Measurements from ENCODE around the gene COL19A1.

The COL19A1 gene

DNA sequence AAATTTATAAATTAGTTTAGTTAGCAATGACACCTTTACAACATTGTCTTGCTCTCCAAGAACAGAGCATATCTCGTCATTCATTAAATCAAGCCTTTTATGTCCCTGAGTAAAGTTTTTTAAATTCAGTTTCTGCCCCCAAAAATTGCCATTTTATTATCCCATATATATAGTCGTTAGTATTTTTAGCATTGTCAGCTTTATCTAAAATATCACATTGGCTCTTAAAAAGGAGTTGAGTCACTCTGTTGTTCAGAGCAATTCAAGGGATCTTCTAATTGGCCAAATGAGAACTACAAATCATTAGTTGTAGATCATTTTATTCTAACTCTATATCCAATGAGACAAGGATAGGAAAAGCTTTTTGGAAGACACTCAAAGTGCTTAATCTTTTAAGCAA lies 309.4 kb downstream of the COL19A1 start:
- H3K23ac ChIP-seq (ENCODE audit: low read length in 2 of 2), result no peak overlapping the region
- no CpG with 5 or more reads among the region's 2 CpGs for WGBS
- no peak for DNase-seq
- H3K14ac ChIP-seq (ENCODE audit: low read length in 2 of 2), result no peak overlapping the region
- H2AFZ ChIP-seq (ENCODE audit: low read depth, low read length), result no peak overlapping the region
- no peak overlapping the region for H3K4ac ChIP-seq (ENCODE audit: low read depth in 1 of 2, low read length in 2 of 2)
- no peak overlapping the region for H2BK12ac ChIP-seq (ENCODE audit: low read length in 2 of 2)
- H3K18ac ChIP-seq (ENCODE audit: low read depth in 1 of 2, low read length in 2 of 2), result no peak overlapping the region
- H2BK120ac ChIP-seq (ENCODE audit: low read depth, low read length), result no peak overlapping the region
- no peak overlapping the region for H4K91ac ChIP-seq (ENCODE audit: low read length)
- H2AK5ac ChIP-seq (ENCODE audit: low read length, severe bottlenecking), result no peak overlapping the region
- H3K9ac ChIP-seq (ENCODE audit: low read length), result no peak overlapping the region
- H3K9me3 ChIP-seq (ENCODE audit: control insufficient read depth, low read length), result peaks cover 11% of the 10 kb centered on the region
- H3K4me1 ChIP-seq (ENCODE audit: control insufficient read depth, insufficient read depth, low read depth, low read length), result no peaks in the 10 kb centered on the region
- H3K4me3 ChIP-seq (ENCODE audit: insufficient read depth in 1 of 2, low read depth in 1 of 2, low read length in 2 of 2), result no peak overlapping the region
- no peak overlapping the region for H4K8ac ChIP-seq (ENCODE audit: low read length)
- no peaks in the 10 kb centered on the region for H3K36me3 ChIP-seq (ENCODE audit: control insufficient read depth in 1 of 2, insufficient read depth in 2 of 2, low read depth in 1 of 2, low read length in 2 of 2)
- H3K27ac ChIP-seq (ENCODE audit: low read length, poor library complexity, severe bottlenecking), result no peak overlapping the region
- no peak overlapping the region for H2BK15ac ChIP-seq (ENCODE audit: low read depth, poor library complexity, severe bottlenecking)
- no peak overlapping the region for H3K4me2 ChIP-seq (ENCODE audit: low read length, poor library complexity, severe bottlenecking)
- no peaks in the 10 kb centered on the region for H3K79me1 ChIP-seq (replicated peaks; ENCODE audit: low read length, poor library complexity, severe bottlenecking)
- H3K27me3 ChIP-seq (ENCODE audit: control insufficient read depth in 1 of 2, insufficient read depth in 1 of 2, low read length in 2 of 2), result peaks cover 0 to 9% of the 10 kb centered on the region in 2 experiments
- no peak overlapping the region for H2BK5ac ChIP-seq (ENCODE audit: low read depth, low read length, poor library complexity, severe bottlenecking)

DNA sequence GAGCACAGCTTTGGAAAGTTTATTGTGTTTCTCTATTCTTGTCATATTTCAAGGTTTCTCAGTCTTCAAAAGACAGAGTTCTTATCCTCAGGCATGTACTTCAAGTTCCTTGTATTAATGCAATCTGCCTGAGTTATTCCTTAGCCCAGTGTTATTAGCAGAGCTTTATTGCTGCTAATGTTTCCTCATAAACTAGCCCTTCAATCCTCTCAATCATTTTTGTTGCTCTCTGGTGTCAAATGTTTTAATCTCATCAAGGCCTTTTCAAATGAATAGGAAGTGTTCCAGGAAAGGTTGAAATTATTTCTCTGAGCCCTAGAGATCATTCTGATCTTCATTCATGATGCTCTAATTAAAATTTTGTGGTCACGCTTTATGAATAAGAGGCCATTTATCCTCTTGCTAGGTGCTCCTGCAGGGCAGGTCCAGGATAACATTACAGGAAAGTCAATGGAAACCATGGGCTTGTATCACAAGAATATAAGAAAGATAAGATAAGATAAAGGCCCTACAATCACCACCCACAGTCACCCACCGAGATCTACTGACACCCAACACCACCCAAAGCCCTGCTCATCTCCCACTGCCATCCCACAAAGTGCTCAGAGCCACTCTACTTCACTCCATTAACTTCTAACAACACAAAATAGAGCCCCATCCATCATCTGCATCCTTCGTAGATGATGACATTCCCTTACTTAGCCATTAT lies 310.6 kb downstream of the COL19A1 start:
- H2AK5ac ChIP-seq (ENCODE audit: low read length, severe bottlenecking), result no peak overlapping the region
- no peak overlapping the region for H2BK12ac ChIP-seq (ENCODE audit: low read length in 2 of 2)
- H4K91ac ChIP-seq (ENCODE audit: low read length), result no peak overlapping the region
- no peak overlapping the region for H3K4me2 ChIP-seq (ENCODE audit: low read length, poor library complexity, severe bottlenecking)
- H3K27me3 ChIP-seq (ENCODE audit: control insufficient read depth in 1 of 2, insufficient read depth in 1 of 2, low read length in 2 of 2), result peaks cover 2 to 10% of the 10 kb centered on the region in 2 experiments
- H3K23ac ChIP-seq (ENCODE audit: low read length in 2 of 2), result no peak overlapping the region
- H3K27ac ChIP-seq (ENCODE audit: low read length, poor library complexity, severe bottlenecking), result no peak overlapping the region
- no peaks in the 10 kb centered on the region for H3K79me1 ChIP-seq (replicated peaks; ENCODE audit: low read length, poor library complexity, severe bottlenecking)
- H2BK5ac ChIP-seq (ENCODE audit: low read depth, low read length, poor library complexity, severe bottlenecking), result no peak overlapping the region
- H3K4me1 ChIP-seq (ENCODE audit: control insufficient read depth, insufficient read depth, low read depth, low read length), result no peaks in the 10 kb centered on the region
- H3K9me3 ChIP-seq (ENCODE audit: control insufficient read depth, low read length), result peaks cover 11% of the 10 kb centered on the region
- 71% methylated on average over 2 of the region's 3 CpGs for WGBS
- H3K18ac ChIP-seq (ENCODE audit: low read depth in 1 of 2, low read length in 2 of 2), result no peak overlapping the region
- H3K14ac ChIP-seq (ENCODE audit: low read length in 2 of 2), result no peak overlapping the region
- H3K4me3 ChIP-seq (ENCODE audit: insufficient read depth in 1 of 2, low read depth in 1 of 2, low read length in 2 of 2), result no peak overlapping the region
- no peak overlapping the region for H2AFZ ChIP-seq (ENCODE audit: low read depth, low read length)
- no peak for DNase-seq
- no peak overlapping the region for H2BK120ac ChIP-seq (ENCODE audit: low read depth, low read length)
- H3K9ac ChIP-seq (ENCODE audit: low read length), result no peak overlapping the region
- no peaks in the 10 kb centered on the region for H3K36me3 ChIP-seq (ENCODE audit: control insufficient read depth in 1 of 2, insufficient read depth in 2 of 2, low read depth in 1 of 2, low read length in 2 of 2)
- no peak overlapping the region for H4K8ac ChIP-seq (ENCODE audit: low read length)
- H3K4ac ChIP-seq (ENCODE audit: low read depth in 1 of 2, low read length in 2 of 2), result no peak overlapping the region
- H2BK15ac ChIP-seq (ENCODE audit: low read depth, poor library complexity, severe bottlenecking), result no peak overlapping the region

DNA sequence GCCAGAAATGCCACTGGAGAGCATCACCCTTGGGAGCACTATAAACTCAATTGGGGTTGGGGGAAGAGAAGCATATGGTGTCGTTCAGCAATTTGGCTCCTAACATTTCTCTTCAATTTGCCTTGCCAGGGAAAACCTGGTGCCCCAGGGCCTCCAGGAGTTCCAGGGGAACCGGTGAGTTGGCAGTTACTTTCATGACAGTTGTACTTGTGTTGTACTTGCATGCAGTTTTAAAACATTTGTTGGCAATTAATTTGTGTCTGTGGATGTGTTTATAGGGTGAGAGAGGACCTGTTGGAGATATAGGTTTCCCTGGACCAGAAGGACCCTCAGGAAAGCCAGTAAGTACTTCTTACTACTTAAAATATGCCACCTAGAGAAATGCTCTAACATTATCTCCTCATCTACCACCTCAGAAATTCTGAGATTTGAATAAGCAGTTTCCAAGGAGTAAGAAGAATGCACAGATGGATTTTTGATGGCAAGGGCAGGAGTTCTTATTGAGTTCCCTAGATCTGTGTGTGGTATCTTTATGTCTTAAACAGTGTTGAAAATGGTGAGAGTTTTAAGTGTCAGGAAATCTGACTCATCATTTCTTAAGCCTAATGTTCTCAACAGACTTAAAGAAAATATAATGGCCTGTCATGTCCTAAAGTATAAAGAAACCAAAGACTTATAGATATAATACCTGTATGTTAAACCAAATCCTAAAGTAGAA lies 314.0 kb downstream of the COL19A1 start:
- peaks cover 11% of the 10 kb centered on the region for H3K9me3 ChIP-seq (ENCODE audit: control insufficient read depth, low read length)
- no peak overlapping the region for H3K18ac ChIP-seq (ENCODE audit: low read depth in 1 of 2, low read length in 2 of 2)
- H4K91ac ChIP-seq (ENCODE audit: low read length), result no peak overlapping the region
- H4K8ac ChIP-seq (ENCODE audit: low read length), result no peak overlapping the region
- H2BK15ac ChIP-seq (ENCODE audit: low read depth, poor library complexity, severe bottlenecking), result no peak overlapping the region
- H3K23ac ChIP-seq (ENCODE audit: low read length in 2 of 2), result no peak overlapping the region
- peaks cover 7 to 25% of the 10 kb centered on the region in 2 experiments for H3K27me3 ChIP-seq (ENCODE audit: control insufficient read depth in 1 of 2, insufficient read depth in 1 of 2, low read length in 2 of 2)
- H3K14ac ChIP-seq (ENCODE audit: low read length in 2 of 2), result no peak overlapping the region
- no peak overlapping the region for H3K4ac ChIP-seq (ENCODE audit: low read depth in 1 of 2, low read length in 2 of 2)
- no peak overlapping the region for H3K4me2 ChIP-seq (ENCODE audit: low read length, poor library complexity, severe bottlenecking)
- 86% methylated on average over 2 of the region's 2 CpGs for WGBS
- no peak overlapping the region for H2AK5ac ChIP-seq (ENCODE audit: low read length, severe bottlenecking)
- no peak overlapping the region for H3K27ac ChIP-seq (ENCODE audit: low read length, poor library complexity, severe bottlenecking)
- H3K9ac ChIP-seq (ENCODE audit: low read length), result no peak overlapping the region
- no peak overlapping the region for H3K4me3 ChIP-seq (ENCODE audit: insufficient read depth in 1 of 2, low read depth in 1 of 2, low read length in 2 of 2)
- no peaks in the 10 kb centered on the region for H3K36me3 ChIP-seq (ENCODE audit: control insufficient read depth in 1 of 2, insufficient read depth in 2 of 2, low read depth in 1 of 2, low read length in 2 of 2)
- H2BK5ac ChIP-seq (ENCODE audit: low read depth, low read length, poor library complexity, severe bottlenecking), result no peak overlapping the region
- no peaks in the 10 kb centered on the region for H3K79me1 ChIP-seq (replicated peaks; ENCODE audit: low read length, poor library complexity, severe bottlenecking)
- no peak overlapping the region for H2BK120ac ChIP-seq (ENCODE audit: low read depth, low read length)
- DNase-seq, result no peak
- no peaks in the 10 kb centered on the region for H3K4me1 ChIP-seq (ENCODE audit: control insufficient read depth, insufficient read depth, low read depth, low read length)
- no peak overlapping the region for H2BK12ac ChIP-seq (ENCODE audit: low read length in 2 of 2)
- no peak overlapping the region for H2AFZ ChIP-seq (ENCODE audit: low read depth, low read length)

DNA sequence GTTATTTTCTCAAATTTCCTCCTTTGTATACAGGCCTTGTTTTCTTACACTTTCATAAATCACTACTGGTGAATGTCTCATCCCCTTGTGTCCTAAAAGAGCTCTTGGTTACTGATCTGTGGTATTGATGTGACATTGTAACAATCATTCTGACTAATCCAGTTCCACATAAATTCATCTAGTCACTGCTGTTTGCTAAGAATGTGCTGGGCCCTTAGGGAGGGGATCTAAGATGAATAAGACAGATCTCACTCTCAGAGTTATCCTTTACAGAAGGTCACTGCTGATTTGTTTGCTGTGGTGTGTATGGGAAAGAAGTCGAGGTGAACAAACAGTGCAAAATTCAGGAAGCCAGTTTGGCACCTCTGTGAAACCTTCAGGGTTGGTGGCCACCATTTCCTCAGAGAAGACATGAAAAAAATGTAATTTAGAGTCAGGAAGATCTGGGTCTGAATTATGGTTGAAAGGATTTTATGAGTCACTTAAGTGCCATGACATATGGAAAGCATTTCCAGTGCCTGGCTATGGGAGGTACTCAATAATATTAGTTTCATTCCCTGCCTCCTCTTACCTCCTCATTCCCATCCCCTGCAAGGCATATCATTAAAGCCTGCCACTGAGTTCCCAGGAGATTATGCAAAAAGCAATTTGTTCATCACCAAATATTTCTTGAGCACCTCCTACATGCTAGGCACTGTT lies 314.7 kb downstream of the COL19A1 start:
- no peak overlapping the region for H3K4ac ChIP-seq (ENCODE audit: low read depth in 1 of 2, low read length in 2 of 2)
- no peak overlapping the region for H2AFZ ChIP-seq (ENCODE audit: low read depth, low read length)
- no peak overlapping the region for H2AK5ac ChIP-seq (ENCODE audit: low read length, severe bottlenecking)
- no peak overlapping the region for H4K8ac ChIP-seq (ENCODE audit: low read length)
- H3K79me1 ChIP-seq (replicated peaks; ENCODE audit: low read length, poor library complexity, severe bottlenecking), result no peaks in the 10 kb centered on the region
- H4K91ac ChIP-seq (ENCODE audit: low read length), result no peak overlapping the region
- H3K4me2 ChIP-seq (ENCODE audit: low read length, poor library complexity, severe bottlenecking), result no peak overlapping the region
- no peak overlapping the region for H3K4me3 ChIP-seq (ENCODE audit: insufficient read depth in 1 of 2, low read depth in 1 of 2, low read length in 2 of 2)
- H3K23ac ChIP-seq (ENCODE audit: low read length in 2 of 2), result no peak overlapping the region
- no peak overlapping the region for H3K14ac ChIP-seq (ENCODE audit: low read length in 2 of 2)
- H2BK120ac ChIP-seq (ENCODE audit: low read depth, low read length), result no peak overlapping the region
- H2BK5ac ChIP-seq (ENCODE audit: low read depth, low read length, poor library complexity, severe bottlenecking), result no peak overlapping the region
- H3K27ac ChIP-seq (ENCODE audit: low read length, poor library complexity, severe bottlenecking), result no peak overlapping the region
- peak; percentile 40 for DNase-seq
- H2BK15ac ChIP-seq (ENCODE audit: low read depth, poor library complexity, severe bottlenecking), result no peak overlapping the region
- H3K36me3 ChIP-seq (ENCODE audit: control insufficient read depth in 1 of 2, insufficient read depth in 2 of 2, low read depth in 1 of 2, low read length in 2 of 2), result no peaks in the 10 kb centered on the region
- WGBS, result 23% methylated on average over 1 of the region's 1 CpG
- H3K4me1 ChIP-seq (ENCODE audit: control insufficient read depth, insufficient read depth, low read depth, low read length), result no peaks in the 10 kb centered on the region
- H3K18ac ChIP-seq (ENCODE audit: low read depth in 1 of 2, low read length in 2 of 2), result no peak overlapping the region
- H2BK12ac ChIP-seq (ENCODE audit: low read length in 2 of 2), result no peak overlapping the region
- H3K27me3 ChIP-seq (ENCODE audit: control insufficient read depth in 1 of 2, insufficient read depth in 1 of 2, low read length in 2 of 2), result peaks cover 7 to 21% of the 10 kb centered on the region in 2 experiments
- no peak overlapping the region for H3K9ac ChIP-seq (ENCODE audit: low read length)
- H3K9me3 ChIP-seq (ENCODE audit: control insufficient read depth, low read length), result peaks cover 11% of the 10 kb centered on the region

Measured in mesenchymal stem cell (in vitro differentiated cells and primary cell).